GM21515 (cell line): Measurements from ENCODE around the gene MMP15.
"Not testable (repeated sequence)": the region's sequence is repeated elsewhere in the genome, so short reads cannot be mapped to it uniquely, and the experiment has no call there.

ENCODE experiments used
- ATAC-seq: cut with Tn5 transposase; IDR thresholded peaks from one replicate; pipeline ENCODE4 v1.9.1; 2021; ENCODE audit not compliant: unreplicated experiment

Gene MMP15

DNA sequence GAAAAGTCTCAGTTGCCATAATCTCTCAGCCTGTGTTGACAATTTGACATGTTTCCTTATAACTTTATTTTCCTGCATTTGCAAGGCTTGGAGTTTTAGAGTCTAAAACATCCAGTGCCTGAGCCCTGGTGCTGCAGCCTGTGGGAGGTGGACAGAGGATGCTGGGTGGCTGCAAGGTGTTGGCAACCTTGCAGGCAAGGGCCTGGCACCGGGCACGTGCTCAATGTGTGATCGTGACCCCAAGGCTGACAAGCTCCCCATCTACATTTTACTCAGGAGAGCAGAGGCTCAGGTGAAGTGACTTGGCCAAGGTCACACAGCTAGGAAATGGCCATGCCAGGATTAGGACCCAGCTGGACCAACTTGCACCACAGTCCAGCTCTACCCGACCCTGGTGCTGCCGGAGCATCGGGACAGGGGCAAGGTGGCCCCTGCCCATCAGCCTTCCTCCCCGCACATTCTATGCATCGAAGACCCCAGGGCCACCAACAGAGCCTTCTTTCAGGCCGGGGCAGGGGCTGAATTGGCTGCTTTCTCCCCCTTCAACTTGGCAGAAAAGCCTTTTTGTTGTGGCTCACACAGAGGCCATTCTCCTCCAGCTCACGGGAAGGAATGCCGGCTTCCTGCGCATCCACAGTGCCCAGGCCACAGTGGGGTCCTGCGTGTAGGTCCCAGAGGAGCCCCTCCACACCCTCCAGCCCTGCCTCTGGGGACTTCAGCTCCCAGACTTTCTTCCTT lies 23.1 kb downstream of the MMP15 start:
- no peak for ATAC-seq

DNA sequence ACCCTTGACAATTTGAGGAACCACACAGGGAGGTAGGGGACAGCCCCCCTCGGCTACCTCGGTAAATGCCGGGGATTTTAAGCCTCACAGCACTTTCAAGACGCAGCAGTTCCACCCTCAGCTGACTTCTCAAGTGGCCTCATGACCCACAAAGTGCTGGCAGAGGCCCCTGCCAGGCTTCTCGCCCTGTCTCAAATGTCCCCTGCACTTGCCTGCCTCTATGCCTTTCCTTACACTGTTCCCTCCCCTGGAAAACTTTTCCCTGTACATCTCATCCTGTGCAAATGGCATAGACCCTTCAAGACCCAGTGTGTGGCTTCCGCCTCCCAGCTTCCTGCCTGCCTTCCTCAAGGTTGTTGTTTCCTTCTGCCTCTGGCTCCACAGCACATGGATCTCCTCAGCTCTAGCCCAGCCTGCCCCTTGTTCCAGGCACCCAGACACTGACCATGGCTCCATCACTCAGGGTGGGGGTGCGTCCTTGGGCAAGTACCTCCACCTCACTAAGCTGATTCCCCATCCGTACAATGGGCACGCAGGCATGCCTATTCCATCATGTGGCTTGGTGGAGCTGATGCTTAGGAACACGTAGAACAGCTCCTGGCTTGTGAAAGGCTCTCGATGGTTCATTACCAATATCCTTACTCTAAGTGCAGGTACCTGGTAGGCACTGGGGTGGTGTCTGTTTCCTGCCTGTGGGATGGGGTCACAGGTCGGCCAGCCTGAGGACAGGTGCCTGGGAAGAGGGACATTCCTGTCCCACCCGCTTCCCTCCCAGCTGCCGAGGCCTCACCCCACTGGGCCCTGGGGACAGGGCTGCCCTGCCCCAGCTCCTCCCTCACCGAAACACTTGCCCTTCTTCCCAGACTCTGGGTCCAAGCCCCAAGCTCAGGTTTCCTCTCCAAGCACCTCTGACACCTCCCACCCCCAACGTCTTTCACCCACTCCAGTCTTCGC lies 24.0 kb downstream of the MMP15 start:
- ATAC-seq: no peak

DNA sequence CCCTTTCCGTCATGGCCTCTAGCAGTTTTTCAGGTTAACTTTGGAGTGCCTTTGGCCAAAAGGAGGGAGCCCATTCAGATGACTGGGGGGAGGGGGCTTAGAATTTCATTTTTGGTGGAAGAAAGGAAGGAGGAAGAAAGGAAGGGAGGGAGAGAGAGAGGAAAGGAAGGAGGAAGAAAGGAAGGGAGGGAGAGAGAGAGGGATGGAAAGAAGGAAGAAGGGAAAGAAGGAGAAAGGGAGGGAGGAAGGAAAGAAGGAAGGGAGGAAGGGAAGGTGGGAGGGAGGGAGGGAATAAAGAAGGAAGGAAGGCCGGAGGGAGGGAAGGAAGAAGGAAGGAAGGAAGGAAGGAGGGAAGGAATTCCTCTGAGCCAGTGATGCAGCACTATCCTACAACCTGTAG lies 25.7 kb downstream of the MMP15 start:
- ATAC-seq: no peak

DNA sequence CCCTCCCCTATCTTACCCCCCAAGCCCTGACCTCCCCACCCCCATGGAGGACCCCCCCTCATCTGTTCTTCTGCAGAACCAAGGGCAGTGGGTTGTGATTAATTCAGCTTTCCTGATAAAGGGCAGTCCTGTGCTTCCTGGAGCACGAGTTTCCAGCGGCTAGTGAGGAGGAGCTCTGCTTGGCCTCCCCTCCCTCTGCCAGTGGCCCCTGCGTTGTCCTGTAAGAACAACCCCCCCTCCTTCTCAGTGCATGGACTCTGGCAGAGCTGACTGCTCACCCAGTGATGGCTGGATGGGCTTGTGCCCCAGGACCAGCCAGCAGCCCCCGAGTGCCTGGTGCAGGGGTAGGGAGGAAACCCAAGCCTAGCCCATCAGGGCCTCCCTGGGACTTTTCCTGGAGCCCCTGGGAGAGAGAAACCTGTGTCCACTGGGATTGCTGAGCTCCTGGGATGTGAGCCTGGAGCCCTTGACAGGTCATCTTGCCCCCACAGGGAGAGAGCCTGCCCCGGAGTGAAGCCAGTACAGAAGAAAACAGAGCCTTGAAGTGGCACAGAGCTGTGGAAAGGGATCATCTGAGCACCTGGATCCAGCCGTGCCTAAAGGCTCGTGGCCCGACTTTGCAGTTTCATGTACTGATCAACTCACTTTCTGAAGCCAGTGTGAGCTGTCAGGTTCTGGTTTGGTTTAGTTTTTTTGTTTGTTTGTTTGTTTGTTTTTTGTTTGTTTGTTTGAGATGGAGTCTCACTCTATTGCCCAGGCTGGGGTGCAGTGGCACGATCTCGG lies 26.5 kb downstream of the MMP15 start:
- ATAC-seq: no peak

DNA sequence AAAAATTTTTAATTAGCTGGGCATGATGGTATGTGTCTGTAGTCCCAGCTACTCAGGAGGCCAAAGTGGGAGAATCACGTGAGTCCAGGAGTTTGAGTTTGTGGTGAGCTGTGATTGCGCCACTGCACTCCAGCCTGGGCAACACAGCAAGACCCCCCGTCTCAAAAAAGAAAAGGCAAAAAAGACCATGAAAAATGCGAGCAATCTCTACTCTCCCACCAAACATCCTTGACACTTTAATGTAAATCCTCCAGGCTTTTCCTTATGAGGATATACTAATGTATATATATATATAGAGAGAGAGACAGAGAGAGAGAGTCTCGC lies 28.1 kb downstream of the MMP15 start:
- no peak for ATAC-seq

DNA sequence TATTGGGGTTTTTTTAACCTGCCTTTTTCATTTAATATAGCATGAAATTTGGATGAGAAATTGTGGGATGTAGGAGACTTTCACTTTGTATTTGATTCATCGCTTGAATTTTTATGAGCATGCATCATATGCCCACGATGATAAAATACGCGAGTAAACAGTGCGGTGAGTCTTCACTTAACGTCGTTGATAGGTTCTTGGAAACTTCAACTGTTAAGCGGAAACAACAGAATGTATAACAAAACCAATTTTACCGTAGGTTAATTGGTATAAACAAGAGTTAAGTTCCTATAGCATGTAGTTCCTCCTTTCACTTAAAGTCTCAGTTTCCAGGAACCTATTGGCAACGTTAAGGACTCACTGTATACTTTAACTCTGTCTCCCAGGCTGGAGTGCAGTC lies 28.7 kb downstream of the MMP15 start:
- no peak for ATAC-seq

DNA sequence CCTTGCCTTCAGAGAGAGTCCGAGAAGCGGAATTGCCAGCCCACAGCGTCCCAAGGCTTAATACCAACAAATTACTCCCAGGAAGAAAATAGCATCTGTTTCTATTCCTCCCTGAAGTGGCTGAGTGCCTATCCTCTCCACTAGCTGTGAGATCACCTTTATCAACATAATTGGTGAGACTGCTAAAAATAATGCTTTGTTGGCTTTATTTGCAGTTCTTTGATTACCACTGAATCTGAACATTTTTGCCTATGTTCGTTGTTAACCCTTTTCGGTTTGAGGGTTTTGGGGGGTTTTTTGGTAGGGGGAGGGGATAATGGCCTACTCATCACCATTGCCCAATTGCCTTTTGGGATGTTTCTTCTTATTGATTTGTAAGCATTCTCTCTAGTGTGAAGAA lies 31.0 kb downstream of the MMP15 start:
- no peak for ATAC-seq

DNA sequence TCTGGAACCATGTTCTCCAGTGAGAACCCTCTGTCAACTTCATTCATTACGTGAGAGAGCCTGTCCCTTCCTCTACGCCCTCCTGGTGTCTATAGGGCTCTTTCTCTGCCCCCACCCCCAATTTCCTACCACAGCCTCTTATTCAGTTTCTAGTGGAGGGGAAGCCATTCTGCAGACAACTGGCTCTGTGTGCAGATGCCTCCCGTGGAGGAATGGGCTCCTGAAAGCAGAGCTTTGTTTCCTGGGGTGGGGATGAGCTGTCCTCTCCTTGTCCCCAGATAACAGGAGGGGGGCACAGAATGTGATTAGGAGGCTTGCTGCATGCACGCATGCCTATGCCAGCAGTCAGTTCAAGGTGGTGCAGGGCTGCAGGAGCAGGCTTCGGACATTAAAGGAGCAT lies 31.6 kb downstream of the MMP15 start:
- ATAC-seq: no peak

DNA sequence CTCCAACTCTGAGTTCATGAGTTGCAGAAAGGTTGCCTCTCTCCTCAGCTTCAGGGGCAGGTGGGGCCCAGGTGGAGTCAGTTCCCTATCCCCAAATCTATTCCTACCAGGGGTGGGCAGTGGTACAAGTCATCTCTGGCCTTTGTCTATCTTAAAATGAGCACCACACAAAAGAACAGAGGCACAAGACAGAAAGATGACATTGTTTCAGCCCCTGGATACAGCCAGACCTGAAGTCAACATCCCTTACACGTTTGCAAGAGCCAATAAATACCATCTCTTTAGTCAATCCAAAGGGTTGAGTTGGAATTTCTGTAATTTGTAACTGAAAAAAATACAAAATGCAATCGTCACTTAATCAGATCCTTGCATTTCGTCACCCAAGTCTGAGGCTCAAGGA lies 32.2 kb downstream of the MMP15 start:
- ATAC-seq: no peak

DNA sequence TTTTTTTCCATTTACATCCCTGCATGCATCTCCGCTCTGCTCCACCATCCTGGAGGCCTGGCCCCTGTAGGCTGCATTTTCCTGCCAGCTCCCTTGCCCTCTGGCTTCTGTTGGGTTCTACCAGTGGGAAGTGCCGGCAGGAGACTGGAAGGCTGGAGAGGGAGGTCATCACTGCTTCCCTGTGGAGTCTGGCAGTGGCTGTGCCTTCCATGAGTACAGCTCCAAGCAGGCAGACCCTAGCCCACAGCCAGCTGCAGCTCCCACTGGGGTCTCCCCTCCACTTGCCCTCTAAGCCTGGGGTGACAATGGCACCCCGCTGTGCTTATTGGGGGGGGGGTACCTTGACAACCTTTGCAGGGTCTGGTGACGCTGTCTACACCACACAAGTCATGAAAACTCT lies 37.3 kb downstream of the MMP15 start:
- no peak for ATAC-seq

DNA sequence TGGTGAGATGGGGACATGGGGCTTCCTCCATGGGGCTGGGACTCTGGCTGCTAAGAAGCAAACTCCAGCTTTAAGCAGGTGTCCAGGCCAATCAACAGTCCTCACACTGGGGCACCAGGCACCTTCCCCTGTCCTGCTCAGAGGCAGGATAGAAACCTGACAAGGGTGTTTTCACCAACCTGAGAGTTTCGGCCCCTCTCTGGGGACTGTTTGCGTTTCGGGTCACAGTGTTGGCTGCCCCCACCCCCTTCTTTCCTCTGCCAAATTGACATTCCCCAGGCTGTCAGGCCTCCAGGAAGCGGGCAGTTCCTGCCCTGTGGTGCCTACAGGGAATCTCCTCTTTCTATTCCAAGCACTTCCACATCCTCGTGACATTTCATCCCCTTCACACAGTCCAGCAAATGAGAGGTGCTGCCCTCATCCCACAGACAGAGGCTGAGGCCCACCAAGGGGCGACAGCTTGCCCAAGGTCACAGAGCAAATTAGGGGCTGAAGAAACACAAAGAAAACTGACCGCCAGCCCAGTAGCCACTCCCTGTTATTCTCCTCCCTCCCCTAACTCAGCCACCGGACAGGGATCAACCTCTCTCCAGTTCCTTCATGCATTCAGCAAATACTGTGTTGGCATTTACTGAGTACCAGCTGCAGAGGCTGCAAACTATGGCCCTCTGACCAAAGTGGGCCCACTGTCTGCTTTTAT lies 38.0 kb downstream of the MMP15 start:
- ATAC-seq: no peak

DNA sequence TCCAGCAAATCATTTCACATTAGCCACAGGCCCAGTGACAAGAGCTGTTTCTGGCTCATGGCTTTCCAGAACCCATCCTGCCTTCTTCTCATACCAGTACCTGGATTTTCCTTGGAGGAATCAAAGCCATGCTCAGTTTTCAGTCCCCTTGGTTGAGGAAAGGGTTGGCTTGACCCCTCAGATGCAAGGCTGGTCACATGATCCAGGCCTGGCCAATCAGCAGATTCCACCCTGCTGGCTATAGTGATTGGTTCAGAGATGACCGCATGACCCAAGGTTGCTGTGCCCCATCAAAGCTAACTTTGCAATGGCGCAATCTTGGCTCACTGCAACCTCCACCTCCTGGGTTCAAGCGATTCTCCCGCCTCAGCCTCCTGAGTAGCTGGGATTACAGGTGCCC lies 45.0 kb downstream of the MMP15 start:
- ATAC-seq: no peak

DNA sequence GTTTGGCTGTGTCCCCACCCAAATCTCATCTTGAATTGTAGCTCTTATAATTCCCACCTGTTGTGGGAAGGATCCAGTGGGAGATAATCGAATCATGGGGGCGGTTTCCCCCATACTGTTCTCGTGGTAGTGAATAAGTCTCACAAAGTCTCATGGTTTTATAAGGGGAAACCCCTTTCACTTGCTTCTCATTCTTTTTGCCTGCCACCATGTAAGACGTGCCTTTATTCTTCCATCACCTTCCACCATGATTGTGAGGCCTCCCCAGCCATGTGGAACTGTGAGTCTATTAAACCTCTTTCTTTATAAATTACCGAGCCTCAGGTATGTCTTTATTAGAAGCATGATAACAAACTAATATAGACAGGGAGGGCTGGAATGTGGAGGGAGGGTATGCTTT lies 46.6 kb downstream of the MMP15 start:
- ATAC-seq: not testable (repeated sequence)

DNA sequence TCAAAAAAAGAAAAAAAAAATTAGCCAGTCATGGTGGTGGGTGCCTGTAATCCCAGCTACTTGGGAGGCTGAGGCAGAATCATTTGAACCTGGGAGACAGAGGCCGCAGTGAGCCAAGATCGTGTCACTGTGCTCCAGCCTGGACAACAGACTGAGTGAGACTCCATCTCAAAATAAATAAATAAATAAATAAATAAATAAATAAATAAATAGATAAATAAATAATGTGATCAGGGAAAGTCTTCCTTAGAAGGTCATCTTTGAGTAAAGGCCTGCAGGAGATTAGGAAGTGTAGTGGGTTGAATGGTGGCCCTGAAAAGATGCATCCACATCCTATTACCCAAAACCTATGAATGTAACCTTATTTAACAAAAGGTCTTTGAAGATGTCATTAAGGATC lies 47.5 kb downstream of the MMP15 start:
- not testable (repeated sequence) for ATAC-seq

DNA sequence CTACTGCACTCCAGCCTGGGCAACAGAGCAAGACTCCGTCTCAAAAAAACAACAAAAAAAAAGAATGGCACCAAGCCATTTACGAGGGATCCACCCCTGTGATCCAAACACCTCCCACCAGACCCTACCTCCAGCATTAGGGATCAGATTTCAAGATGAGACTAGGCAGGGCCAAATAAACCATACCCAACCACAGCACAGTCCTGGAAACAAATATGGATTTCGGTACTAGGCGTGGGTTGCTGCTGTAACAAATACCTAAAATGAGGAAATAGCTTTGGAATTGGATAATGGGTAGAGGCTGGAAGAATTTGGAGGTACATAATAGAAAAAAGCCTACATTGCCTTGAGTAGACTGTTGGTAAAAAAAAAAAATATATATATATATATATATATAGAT lies 49.1 kb downstream of the MMP15 start:
- ATAC-seq: no peak

DNA sequence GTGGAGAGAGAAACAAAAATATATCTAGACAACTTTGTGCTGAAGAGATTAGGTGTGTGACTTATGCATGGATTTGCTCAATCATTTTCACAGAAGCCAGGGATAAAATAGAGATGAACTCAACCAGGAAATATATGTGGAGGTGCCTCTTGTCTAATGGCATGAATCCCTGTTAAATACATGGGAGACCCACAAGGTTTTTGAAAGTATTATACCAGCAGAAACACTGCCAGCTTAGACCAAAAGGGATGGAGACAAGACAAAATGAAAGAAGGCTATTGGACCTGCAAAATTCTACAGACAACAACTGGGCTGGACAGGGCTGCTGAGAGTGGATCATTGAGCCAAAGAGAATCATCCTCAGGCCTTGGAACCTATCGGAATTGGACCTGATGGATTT lies 51.0 kb downstream of the MMP15 start:
- ATAC-seq: no peak

DNA sequence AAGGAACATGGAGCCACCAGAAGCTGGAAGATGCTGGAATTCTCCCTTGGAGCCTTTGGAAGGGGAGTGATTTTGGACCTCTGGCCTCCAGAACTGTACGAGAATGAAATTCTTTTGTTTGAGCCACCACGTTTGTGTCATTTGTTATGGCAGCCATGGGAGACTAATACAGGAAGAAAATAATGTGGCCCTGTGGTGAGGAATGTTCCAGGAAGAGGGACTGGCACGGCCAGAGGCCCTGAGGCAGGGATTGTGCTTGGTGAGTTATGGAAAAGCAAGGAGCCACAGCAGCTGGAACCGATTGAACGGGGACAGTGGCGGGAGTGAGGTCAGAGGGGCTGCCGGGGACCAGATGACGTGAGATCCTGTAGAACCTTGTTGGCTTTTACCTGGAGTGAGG lies 52.2 kb downstream of the MMP15 start:
- ATAC-seq: no peak

DNA sequence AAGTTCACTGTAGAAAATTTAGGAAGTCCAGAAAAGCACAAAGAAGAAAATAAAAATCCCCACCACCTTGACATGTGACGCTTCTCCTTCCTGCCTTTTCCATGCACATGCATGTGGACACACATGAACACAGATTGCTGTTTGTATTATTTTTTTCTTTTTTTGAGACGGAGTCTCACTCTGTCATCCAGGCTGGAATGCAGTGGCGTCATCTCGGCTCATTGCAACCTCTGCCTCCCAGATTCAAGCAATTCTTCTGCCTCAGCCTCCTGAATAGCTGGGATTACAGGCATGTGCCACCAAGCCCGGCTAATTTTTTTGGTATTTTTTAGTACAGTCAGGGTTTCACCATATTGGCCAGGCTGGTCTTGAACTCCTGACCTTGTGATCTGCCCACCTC lies 55.1 kb downstream of the MMP15 start:
- not testable (repeated sequence) for ATAC-seq

DNA sequence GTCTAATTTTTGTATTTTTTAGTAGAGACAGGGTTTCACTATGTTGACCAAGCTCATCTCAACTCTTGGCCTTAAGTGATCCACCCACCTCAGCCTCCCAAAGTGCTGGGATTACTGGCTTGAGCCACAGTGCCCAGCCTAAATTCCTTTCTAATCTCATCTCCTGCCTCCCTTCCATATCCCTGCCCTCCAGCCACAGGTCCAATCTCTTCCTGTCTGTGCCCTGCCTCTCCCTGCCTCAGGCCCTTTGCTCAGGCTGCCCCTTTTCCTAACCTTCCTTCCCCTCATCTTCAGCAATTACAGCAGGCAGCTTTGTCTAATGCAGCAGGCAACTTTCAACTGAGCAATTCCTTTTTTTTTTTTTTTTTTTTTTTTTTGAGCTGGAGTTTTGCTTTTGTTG lies 56.8 kb downstream of the MMP15 start:
- ATAC-seq: no peak

DNA sequence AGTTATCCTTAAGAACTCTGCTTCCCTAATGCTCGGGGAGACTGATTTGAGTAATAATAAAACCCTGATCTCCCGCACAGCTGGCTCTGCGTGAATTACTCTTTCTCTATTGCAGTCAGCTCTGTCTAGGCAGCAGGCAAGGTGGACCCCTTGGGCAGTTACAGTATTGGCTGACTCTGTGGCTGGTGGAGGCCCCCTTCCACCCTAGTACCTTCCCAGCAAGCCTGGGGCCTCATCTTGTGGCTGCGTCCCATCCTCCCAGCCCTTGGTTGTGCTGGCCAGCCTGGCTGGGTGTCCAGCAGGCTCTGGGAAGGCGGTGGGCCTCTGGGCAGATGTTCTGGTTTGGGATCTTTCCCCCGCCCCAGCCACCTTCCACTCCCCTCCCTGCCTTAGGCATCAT lies 59.1 kb downstream of the MMP15 start:
- no peak for ATAC-seq

DNA sequence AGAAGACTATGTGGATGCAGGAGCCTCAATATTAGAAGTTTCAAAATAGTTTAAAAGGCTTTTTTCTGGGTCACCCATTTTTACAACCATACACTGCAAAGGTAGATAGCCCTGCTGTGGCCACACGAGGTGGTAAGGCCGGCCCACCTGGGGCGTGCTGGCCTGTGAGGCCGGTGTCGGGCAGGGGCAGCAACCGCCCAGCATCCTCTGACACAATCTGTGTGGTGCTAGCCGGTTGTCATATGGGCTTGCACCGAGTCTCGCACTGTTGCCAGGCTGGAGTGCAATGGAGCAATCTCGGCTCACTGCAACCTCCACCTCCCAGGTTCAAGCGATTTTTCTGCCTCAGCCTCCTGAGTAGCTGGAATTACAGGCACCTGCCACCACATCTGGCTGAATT lies 59.6 kb downstream of the MMP15 start:
- no peak for ATAC-seq
